ENCODE data around the gene LONRF2.

LONRF2 gene

DNA sequence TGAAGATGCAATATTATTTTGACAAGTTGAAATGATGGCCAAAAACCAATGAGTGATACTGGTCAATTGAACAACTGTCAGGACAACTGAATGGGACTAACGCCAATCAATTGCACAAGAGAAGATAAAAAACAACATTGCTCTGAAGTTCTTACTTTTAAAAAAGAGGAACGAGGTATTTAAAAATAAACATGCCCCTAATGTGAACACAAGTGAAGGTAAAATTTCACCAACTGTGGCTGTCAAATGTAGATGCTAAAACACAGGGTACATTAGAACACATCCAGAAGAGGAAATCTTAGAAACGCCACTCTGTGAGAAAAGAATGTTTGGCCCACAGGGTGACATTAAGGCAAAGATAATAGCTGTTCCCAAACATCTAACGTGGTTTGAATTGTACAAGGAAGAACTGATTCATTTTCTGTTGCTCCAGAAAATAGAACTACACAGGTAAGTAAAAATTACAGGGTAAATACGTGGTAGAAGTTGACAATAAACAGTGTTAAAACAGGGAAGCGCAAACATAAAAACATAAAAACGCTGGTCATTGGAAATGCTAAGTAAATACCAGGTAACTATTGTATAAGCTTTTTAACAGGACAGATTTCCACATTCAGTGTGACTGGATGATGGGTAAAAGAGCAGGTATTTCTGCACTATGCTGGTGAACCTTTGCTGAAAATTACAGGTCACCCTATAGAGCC is 20.3 kb downstream of the LONRF2 start:
- DNase-seq (ENCODE audit: low read depth, low spot score) = no peak

DNA sequence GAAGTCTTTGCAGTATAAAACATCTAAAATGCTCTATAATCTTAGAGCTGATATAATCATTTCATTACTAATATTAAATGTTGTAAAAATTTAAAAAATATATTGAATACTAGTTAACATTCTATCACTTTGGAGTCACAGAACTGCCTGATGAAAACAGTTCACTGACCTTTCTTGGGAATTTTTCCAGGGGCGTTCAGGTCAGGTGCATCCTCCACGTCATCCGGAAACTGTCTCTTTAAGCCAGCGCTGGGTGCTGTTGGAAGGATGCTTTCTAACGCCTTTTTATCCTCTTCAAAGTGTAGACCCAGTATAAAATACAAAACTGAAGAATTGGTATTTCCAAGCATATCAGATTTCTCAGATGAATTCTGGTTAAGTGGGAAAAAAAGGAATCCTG is 22.8 kb downstream of the LONRF2 start:
- DNase-seq (ENCODE audit: low read depth, low spot score) = no peak

DNA sequence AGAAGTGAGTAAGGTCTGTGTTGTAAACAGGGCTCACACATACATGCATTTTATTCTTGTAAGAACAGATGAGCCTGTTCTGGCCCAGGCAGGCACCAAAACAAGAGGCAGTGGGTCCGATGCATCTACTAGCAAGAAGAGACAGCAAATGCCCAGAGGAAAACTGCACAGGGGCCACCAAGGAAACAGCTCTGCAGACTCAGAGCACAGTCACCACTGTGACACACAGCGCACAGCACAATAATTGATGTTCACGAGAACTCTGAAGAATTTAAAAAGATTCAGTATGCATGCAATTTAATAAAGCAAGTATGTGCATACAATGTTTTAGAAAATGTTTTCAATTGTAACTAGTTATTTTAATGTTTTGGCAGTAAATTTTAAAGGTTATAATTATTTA is 24.8 kb downstream of the LONRF2 start:
- DNase-seq (ENCODE audit: low read depth, low spot score) = no peak

DNA sequence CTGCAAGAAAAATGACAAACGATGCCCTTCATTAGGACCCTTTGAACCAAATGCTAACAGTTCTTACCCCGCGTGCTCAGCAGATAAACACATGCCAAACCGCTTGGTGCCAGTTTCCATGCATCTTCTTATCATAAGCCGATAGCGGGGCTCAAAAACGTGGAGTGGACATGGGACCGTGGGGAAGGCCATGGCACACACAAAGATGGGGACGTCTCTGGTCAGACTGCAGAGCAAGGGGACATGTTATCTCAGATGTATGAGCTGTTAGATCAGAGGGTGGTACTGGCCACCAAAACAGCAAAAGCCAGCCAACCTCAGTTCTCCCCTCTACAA is 28.2 kb downstream of the LONRF2 start:
- DNase-seq (ENCODE audit: low read depth, low spot score) = no peak

- no peak for DNase-seq (ENCODE audit: low read depth, low spot score)
These were observed 28.8 kb downstream of the LONRF2 start for GRCh38 chr2:100293341-100294161.

GRCh38 chr2:100292022-100292580 is 30.2 kb downstream of the LONRF2 start:
- no peak for DNase-seq (ENCODE audit: low read depth, low spot score)

GRCh38 chr2:100291152-100291970 is 30.9 kb downstream of the LONRF2 start:
- peak; percentile 36 for DNase-seq (ENCODE audit: low read depth, low spot score)

GRCh38 chr2:100290718-100291151 is 31.6 kb downstream of the LONRF2 start:
- DNase-seq (ENCODE audit: low read depth, low spot score) = no peak

DNA sequence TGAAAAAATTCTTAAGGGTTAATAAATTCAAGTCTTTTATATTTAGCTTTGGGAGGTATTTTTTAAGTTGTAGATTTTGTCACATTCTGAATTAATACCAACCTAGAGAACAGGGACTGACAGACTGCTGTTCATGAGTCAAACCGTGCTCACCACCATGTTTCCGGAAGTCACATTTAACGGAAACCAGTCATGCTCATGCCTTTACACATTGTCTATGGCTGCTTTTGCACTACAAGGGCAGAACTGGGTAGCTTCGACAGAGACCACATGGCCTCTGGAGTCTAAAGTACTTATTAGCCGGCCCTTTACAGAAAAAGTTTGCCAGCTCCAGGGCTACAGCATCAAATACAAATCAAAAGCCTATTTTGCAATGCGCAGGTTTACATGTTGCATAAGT is 33.3 kb downstream of the LONRF2 start:
- no peak for DNase-seq (ENCODE audit: low read depth, low spot score)

DNA sequence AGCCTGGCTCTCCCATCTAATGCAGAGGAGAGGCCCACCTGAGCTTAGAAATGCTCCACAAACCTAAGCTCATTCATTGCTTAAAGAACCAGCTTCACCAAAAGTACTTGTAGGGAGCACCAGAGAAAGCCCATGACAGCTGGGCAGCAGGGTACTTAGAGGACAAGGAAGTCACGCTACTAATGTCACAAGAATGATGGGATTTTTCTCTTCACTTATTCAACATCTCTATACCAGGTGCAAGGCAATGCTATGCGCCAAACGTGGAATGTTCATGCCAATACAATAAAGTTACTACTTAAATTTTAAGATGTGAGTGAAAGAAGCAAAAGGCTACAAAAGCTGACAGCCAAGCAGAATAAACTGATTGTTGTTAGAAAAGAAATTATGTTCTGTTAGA is 36.0 kb downstream of the LONRF2 start:
- no peak for DNase-seq (ENCODE audit: low read depth, low spot score)

- DNase-seq (ENCODE audit: low read depth, low spot score) = no peak
These were observed 36.6 kb downstream of the LONRF2 start for GRCh38 chr2:100285691-100286090.

DNA sequence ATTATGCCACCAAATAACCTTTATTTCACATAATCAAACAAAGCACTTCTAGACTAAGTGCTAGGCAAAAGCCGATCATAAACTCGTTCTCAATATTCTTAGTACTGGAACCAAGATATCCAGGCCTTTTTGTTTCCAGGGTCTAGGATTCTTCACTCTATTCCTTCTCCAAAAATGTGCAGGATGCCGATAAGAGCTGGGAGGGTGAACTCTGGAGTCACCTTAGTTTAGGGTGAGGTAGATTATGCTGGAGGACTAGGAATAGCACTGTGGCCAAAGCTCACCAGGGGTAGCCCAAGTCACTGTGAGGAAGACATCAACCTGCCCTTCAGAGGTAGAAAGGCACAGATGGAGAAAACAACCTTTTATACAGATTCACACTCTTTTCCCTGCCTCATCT is 37.3 kb downstream of the LONRF2 start:
- DNase-seq (ENCODE audit: low read depth, low spot score) = no peak

- no peak for DNase-seq (ENCODE audit: low read depth, low spot score)
These were observed 38.4 kb downstream of the LONRF2 start for GRCh38 chr2:100283724-100284501.

DNA sequence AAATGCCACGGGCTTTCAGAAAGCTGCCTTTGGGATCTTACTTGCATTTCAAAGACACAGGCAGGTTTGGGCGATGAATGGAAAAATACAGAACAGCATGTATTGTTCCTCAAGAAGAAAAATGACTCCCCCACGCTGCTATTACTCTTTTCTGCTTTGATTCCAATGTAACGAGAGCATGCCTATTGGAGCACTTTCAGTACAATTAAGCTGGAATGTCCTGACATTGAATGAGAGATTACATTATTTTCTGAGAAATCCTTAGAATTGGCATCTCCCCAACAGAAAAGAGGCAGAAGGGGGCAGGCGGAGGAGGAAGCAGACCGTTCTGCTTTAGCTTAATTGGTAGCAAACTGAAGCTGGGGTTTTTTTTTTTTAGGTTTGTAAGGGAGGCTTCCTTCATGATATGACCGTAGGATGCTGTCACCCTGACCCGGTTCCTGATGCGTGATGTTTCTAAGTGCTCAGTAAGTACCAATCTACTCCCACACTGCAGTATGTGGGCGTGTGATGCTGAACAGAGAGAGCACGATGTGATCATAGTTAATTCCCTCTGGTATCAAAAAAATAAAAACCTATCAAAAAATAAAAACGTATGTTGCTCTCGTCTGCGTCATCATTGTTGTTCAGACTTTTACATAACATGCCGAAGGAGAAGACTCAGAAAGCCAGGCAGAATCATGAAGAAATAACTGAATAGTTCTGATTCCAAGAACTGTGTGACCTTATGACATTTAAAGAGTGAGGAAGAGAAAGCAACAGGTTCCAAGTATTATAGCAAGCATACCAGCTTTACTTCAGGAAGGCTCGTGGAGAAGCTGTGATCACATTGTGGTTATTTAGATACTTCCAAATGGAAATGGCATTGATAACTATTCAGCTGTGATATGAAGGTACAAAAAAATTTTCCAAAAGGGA is 40.5 kb downstream of the LONRF2 start:
- no peak for DNase-seq (ENCODE audit: low read depth, low spot score)

DNA sequence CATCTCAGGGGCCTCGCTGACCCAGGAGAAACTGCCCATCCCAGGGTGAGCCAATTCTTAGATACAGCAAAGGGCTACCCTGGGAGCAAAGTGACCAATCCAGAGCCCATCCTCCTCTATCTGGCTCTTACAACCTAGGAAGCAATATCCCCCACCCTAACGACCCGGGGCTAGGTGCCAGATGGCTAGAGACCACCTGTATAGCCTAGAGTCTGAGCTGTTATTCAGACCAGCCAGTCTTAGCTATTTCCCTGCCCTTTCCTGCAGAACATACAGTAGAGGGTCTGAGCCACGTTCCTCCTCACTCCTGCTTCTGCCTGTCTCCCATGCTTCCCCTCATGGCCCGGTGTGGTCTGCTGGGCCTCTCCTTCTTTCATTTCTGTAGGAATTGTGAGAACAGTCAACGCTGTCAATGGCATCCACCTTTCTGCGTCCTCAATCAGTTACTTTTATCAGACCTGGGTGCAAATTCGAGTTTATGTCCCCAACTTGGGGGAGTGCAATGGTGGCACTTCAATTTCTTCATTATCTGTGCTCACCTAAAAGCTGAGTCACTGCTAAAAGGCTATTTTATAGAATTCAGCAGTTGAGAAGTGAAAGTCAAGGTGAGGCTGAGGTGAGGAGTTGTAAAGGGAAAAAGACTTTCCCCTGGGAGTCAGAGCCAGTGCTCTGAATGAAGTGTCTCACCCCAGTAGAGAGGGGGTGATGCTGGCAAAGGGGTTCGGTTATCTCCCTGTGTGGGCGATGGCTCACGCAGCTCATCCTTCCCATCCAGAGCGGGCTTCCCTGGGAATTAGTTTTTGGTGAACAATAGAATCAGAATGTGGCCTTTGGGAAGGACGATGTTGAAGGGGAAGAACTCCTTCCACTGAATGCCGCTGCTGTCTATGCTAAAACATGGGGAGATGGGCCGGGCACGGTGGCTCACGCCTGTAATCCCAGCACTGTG is 42.4 kb downstream of the LONRF2 start:
- no peak for DNase-seq (ENCODE audit: low read depth, low spot score)

GRCh38 chr2:100278986-100279385 is 43.3 kb downstream of the LONRF2 start:
- no peak for DNase-seq (ENCODE audit: low read depth, low spot score)

DNA sequence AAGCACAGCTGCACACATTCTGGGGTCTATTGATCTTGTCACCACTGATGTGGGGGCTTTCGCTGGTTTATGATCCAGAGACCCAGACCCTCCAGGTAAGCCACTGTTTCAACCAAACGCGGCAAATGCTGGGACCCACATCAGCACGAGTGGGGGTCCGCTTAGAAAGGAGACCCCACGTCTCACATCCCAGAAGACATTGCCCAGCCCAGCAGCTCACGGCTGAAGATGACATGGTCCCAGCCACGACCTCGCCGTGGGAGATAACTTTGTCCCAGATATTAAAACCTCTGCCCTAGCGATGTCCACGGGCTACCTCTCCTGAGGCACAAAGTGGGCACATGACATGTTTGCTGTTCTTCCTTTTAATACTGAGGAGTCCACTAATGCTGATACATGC is 43.8 kb downstream of the LONRF2 start:
- no peak for DNase-seq (ENCODE audit: low read depth, low spot score)

- no peak for DNase-seq (ENCODE audit: low read depth, low spot score)
These were observed 44.6 kb downstream of the LONRF2 start for GRCh38 chr2:100277540-100278207.

- DNase-seq (ENCODE audit: low read depth, low spot score) = no peak
These were observed 45.6 kb downstream of the LONRF2 start for GRCh38 chr2:100276716-100277115.

All from smooth muscle cell of the brain vasculature (primary cell).